Right cardiac atrium (tissue), 5 donors: ENCODE measurements around the gene CLCN4. TPM values are rescaled to one million over a fixed set of nuclear protein-coding genes. Genes with fewer than 3 reads are reported as not detected.

Experiments
- ATAC-seq, 2 donors: fragments of 200-7000 bp; cut with Tn5 transposase; one replicate each; pipeline versions ENCODE4 v1.8.0 to v1.9.1; 2020; ENCODE audit warnings: moderate library complexity in 2 of 2, mild to moderate bottlenecking in 1 of 2
- DNase-seq, 3 donors: peaks; one replicate each; pipeline ENCODE4 v3.0.0-alpha.2; 2020
- H3K27ac ChIP-seq: one replicate; pipeline ENCODE4 v1.5.1; 2013; ENCODE audit warnings: mild to moderate bottlenecking, low read length, control low read depth, moderate library complexity
- H3K27me3 ChIP-seq: one replicate; pipeline ENCODE4 v1.6.1; 2013; ENCODE audit not compliant: control insufficient read depth, insufficient read depth
- H3K4me1 ChIP-seq: one replicate; pipeline ENCODE4 v1.6.1; 2013; ENCODE audit warnings: low read length; ENCODE audit not compliant: control insufficient read depth, insufficient read depth
- H3K4me3 ChIP-seq: one replicate; pipeline ENCODE4 v1.5.1; 2013; ENCODE audit warnings: low read length, control low read depth
- H3K9me3 ChIP-seq: one replicate; pipeline ENCODE4 v1.6.1; 2013; ENCODE audit warnings: low read length; ENCODE audit not compliant: control insufficient read depth
- WGBS: extraction: QIAGEN DNeasy Blood & Tissue Kit; methylation state at CpG from one replicate; pipeline ENCODE4 v1.1.7; 2013; 5-methylcytosine and 5-hydroxymethylcytosine counted together
- intact Hi-C, 4 donors: fragments of 100-400 bp; cut with DNase I; formaldehyde crosslinking; loops; one replicate each; pipeline versions ENCODE4 v1.11.0 to v1.14.0; 2022 to 2023
- polyA plus RNA-seq: library from polyadenylated mRNA; stranded (reverse); fragments of 200-250 nt; gene quantifications from one replicate; pipeline ENCODE4 v1.2.3, GENCODE V29; 2013
- total RNA-seq, 4 donors: library from RNA; stranded (reverse); fragmentation: NEBNext Ultra II Directional; extraction: Animal tissue kit (Norgen Biotek cat#: 25700); gene quantifications; one replicate each; pipeline ENCODE4 v1.2.1, GENCODE V29; 2021
- donor health status: healthy with polysubstance abuse.
- donor health status: DM: no; HTN: yes; CAD: no.
- donor health status: DM: no; HTN: no; CAD: no.
- donor health status: DM: no; HTN: yes; CAD: no; lungs with severe emphysema.
- donor health status: DM: yes; HTN: yes; CAD: no.

Gene CLCN4
- total and polyA plus RNA-seq, 5 donors, result 11.0 to 34.9 (median 29.7) TPM

DNA sequence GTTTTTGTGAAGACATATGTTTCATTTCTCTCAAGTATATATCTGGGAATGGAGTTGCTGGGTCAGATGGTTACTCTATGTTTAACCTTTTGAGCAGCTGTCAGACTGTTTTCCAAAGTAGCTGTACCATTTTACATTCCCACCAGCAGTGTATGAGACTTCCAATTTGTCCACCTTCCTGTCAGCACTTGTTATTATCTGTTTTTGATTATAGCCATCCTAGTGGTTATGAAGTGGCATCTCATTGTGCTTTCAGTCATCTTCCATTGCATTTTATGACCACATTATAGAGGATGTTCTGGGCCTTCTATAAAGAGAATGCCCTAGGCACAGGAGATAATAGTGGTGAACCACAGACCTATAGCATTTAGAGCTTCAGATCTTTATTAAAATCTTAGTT lies 39.2 kb downstream of the CLCN4 start:
- Histone ChIP-seq H3K4me3 (no peak overlapping the region), H3K27ac (no peak overlapping the region), H3K27me3 (no peaks in the 10 kb centered on the region), H3K9me3 (no peaks in the 10 kb centered on the region), H3K4me1 (peaks cover 2% of the 10 kb centered on the region)
- intact Hi-C loops, result loop anchor here in 2 of 4 donors (10.0 kb wide), 2 partner anchors 439 to 529 kb away; no protein-coding TSS in a partner anchor
- ATAC-seq (no peak), DNase-seq (no peak)

DNA sequence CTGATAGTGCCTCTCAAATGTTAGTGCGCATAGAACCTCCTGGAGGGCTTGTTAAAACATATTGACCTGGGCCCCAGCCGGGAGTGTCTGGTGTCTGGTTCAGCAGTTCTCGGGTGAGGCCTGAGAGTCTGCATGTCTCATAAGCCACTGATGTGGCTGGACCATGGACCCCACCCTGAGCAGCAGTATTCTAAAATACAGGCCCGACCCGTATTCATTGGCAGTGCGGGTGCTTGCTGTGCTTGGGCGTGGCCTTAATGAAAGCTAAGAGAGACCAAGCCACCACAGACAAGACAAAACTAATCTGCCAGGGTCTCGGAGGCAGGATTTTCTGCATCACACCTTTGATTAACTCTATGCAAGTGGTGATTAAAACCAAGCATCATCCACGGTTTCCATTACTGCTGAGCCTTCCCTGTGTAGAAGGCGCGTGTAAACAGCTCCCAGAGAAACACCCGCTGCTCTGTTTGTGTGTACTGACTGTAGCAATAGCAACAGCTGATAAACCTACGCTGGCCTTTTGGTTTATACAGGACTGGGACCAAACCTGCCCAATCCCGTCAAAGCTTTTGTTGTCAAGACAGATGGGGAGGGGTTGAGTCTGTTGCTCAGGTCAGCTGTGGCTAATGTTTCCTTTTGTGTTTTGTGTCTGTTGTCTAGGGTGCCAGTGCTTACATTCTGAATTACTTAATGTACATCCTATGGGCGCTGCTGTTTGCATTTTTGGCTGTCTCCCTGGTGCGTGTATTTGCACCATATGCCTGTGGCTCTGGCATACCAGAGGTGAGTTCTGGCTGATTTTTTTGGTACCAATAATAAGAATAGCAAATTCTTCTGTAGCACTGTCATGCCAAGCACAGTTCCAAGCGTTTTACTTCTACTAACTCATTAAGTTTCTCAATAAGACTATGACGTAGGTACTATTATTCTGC lies 40.8 kb downstream of the CLCN4 start:
- intact Hi-C loops, result loop anchor here in 2 of 4 donors (10.0 kb wide), 2 partner anchors 437 to 527 kb away; no protein-coding TSS in a partner anchor
- Histone ChIP-seq H3K27ac (peak overlapping the region; percentile 88), H3K4me1 (peaks cover 2% of the 10 kb centered on the region), H3K9me3 (no peaks in the 10 kb centered on the region), H3K4me3 (no peak overlapping the region), H3K27me3 (no peaks in the 10 kb centered on the region)
- DNase-seq, result no peak
- 65% methylated on average over 18 of the region's 18 CpGs for WGBS
- ATAC-seq, result peak; percentile 92 to 94

DNA sequence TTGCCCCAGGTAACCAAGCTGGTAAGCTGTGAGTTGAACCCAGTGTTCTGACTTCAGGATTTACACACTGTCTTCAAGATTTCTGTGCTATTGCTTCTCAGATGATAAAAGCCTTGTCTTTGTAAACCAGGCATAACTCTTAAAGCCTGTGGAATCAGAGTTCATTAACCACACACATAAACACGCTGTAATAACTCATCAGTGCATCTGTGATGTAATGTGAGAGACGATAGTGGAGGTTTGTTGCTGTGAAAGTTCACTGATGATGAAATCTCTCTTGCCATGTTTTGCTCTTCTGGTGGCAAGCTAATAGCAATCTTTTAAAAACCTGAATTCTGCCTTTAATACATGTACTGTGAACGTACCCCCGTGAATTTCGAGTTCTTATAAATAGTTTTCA lies 41.5 kb downstream of the CLCN4 start:
- ATAC-seq (no peak), DNase-seq (no peak)
- H3K9me3 ChIP-seq, result no peaks in the 10 kb centered on the region
- intact Hi-C loops, result loop anchor here in 2 of 4 donors (10.0 kb wide), 2 partner anchors 437 to 527 kb away; no protein-coding TSS in a partner anchor
- 65% methylated on average over 5 of the region's 5 CpGs for WGBS
- H3K27me3 ChIP-seq, result no peaks in the 10 kb centered on the region
- no peak overlapping the region for H3K27ac ChIP-seq
- no peak overlapping the region for H3K4me3 ChIP-seq
- H3K4me1 ChIP-seq, result peaks cover 2% of the 10 kb centered on the region

GRCh38 chrX:10199212-10199611 lies 42.4 kb downstream of the CLCN4 start:
- intact Hi-C loops, result loop anchor here in 2 of 4 donors (10.0 kb wide), 2 partner anchors 436 to 526 kb away; no protein-coding TSS in a partner anchor
- Histone ChIP-seq H3K9me3 (no peaks in the 10 kb centered on the region), H3K27ac (no peak overlapping the region), H3K4me3 (no peak overlapping the region), H3K4me1 (peaks cover 2% of the 10 kb centered on the region), H3K27me3 (no peaks in the 10 kb centered on the region)
- ATAC-seq (peak; percentile 51 to 60), DNase-seq (peak in 2 of 3 donors; percentile 59 to 70)
- WGBS, result 50% methylated on average over 6 of the region's 6 CpGs

DNA sequence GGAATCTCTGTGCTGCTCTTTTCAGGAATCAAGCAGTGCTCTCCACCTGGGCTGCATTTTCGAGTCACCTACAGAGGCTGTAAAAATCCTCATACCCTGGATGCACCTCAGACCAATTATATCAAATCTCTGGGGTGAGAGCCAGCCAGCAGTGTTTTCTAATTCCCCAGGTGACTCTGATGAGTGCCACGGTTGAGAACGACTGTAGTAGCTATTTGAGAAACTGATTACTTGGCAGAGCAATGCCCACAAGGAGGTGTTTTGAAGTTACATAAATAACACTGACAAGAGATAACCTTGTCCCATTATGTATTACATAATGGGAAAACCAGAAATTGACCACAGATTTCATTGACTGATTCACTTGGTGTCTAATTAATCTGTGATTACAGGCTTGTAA lies 46.8 kb downstream of the CLCN4 start:
- Histone ChIP-seq H3K9me3 (no peaks in the 10 kb centered on the region), H3K27ac (no peak overlapping the region), H3K27me3 (no peaks in the 10 kb centered on the region), H3K4me3 (no peak overlapping the region), H3K4me1 (no peaks in the 10 kb centered on the region)
- ATAC-seq (no peak), DNase-seq (no peak)
- 59% methylated on average over 3 of the region's 3 CpGs for WGBS
- intact Hi-C loops, result no loop called here

DNA sequence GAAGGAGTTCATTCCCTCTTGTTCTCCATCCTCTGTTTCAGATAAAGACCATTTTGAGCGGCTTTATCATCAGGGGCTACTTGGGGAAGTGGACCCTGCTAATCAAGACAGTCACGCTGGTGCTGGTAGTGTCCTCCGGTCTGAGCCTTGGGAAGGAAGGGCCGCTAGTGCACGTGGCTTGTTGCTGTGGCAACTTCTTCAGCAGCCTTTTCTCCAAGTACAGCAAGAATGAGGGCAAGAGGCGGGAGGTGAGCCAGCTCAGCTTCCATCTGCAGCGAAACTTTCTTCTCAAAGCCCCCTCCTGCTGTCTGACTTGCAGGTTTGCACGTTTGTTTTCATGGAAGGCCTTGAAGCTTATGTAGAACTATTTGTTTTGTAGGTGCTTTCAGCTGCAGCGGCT lies 49.5 kb downstream of the CLCN4 start:
- intact Hi-C loops, result no loop called here
- H3K9me3 ChIP-seq, result no peaks in the 10 kb centered on the region
- no peak overlapping the region for H3K4me3 ChIP-seq
- DNase-seq, result no peak
- no peaks in the 10 kb centered on the region for H3K27me3 ChIP-seq
- no peak for ATAC-seq
- no peak overlapping the region for H3K27ac ChIP-seq
- H3K4me1 ChIP-seq, result no peaks in the 10 kb centered on the region
- 85% methylated on average over 9 of the region's 9 CpGs for WGBS

GRCh38 chrX:10208281-10208856 lies 51.6 kb downstream of the CLCN4 start:
- DNase-seq, result no peak

GRCh38 chrX:10208953-10209352 lies 52.2 kb downstream of the CLCN4 start:
- ATAC-seq (no peak), DNase-seq (no peak)
- H3K27ac ChIP-seq, result no peak overlapping the region
- no peak overlapping the region for H3K4me3 ChIP-seq
- 80% methylated on average over 4 of the region's 4 CpGs for WGBS
- H3K27me3 ChIP-seq, result no peaks in the 10 kb centered on the region
- no peaks in the 10 kb centered on the region for H3K4me1 ChIP-seq
- intact Hi-C loops, result no loop called here
- no peaks in the 10 kb centered on the region for H3K9me3 ChIP-seq

More at GRCh38 chrX:10208281-10208856, 51.6 kb downstream of the CLCN4 start:
- Histone ChIP-seq H3K4me3 (no peak overlapping the region), H3K9me3 (no peaks in the 10 kb centered on the region), H3K27me3 (no peaks in the 10 kb centered on the region), H3K27ac (no peak overlapping the region), H3K4me1 (no peaks in the 10 kb centered on the region)
- 78% methylated on average over 11 of the region's 11 CpGs for WGBS
- ATAC-seq, result no peak
- intact Hi-C loops, result no loop called here

DNA sequence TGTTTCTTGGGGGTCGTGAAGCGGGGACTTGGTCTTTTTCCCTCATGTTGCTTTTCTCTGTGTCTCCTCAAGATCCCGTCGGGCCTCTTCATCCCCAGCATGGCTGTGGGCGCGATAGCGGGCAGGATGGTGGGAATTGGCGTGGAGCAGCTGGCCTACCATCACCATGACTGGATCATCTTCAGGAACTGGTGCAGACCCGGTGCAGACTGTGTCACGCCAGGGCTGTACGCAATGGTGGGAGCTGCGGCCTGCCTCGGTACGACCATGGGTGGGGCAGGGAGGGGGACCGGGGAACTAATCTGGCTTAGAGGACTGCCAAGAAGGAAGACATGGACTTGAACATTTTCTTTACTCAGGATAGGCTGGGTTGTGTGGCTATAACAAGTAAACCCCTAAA lies 55.6 kb downstream of the CLCN4 start:
- Histone ChIP-seq H3K27me3 (no peaks in the 10 kb centered on the region), H3K9me3 (no peaks in the 10 kb centered on the region), H3K27ac (no peak overlapping the region), H3K4me3 (no peak overlapping the region), H3K4me1 (no peaks in the 10 kb centered on the region)
- intact Hi-C loops, result no loop called here
- ATAC-seq (no peak), DNase-seq (no peak)
- WGBS, result 98% methylated on average over 15 of the region's 15 CpGs

- WGBS, result 96% methylated on average over 24 of the region's 24 CpGs
Measured at GRCh38 chrX:10213716-10214115, 56.9 kb downstream of the CLCN4 start.

DNA sequence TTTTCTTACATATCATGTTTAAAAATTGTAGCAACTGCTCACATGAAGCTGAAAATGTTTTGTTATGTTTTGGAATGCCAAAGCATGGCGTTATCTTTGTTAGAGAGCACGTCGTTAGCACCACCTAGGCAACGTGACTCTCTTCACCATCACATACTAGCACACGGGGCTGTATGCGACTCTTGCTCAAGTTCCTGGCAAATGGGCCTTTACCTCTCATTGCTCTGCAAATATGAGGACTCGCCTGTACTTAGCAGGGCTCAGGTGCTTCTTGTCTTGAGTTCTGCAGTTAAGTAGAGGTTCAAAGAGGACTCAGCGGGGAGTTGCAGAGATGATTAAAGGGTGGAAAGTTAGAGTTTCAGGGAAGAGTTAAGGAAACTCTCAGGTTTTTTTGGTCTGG lies 59.4 kb downstream of the CLCN4 start:
- no peak for DNase-seq
- Histone ChIP-seq H3K9me3 (no peaks in the 10 kb centered on the region), H3K27me3 (no peaks in the 10 kb centered on the region), H3K27ac (no peak overlapping the region), H3K4me3 (no peak overlapping the region), H3K4me1 (no peaks in the 10 kb centered on the region)
- no peak for ATAC-seq
- 82% methylated on average over 8 of the region's 8 CpGs for WGBS
- intact Hi-C loops, result no loop called here

More at GRCh38 chrX:10213716-10214115, 56.9 kb downstream of the CLCN4 start:
- H3K27me3 ChIP-seq, result no peaks in the 10 kb centered on the region
- intact Hi-C loops, result no loop called here
- H3K4me3 ChIP-seq, result no peak overlapping the region
- H3K4me1 ChIP-seq, result no peaks in the 10 kb centered on the region
- no peaks in the 10 kb centered on the region for H3K9me3 ChIP-seq
- ATAC-seq (no peak), DNase-seq (no peak)
- H3K27ac ChIP-seq, result no peak overlapping the region
